H9 (cell line): Measurements from ENCODE around the gene ARHGEF16. TPM values are rescaled to one million over a fixed set of nuclear protein-coding genes. Genes with fewer than 3 reads are reported as not detected.

Source experiments
- DNase-seq: peaks from one replicate; pipeline ENCODE4 v3.0.0-alpha.2; 2017
- H2AFZ ChIP-seq: one replicate; pipeline ENCODE4 v1.6.1; 2013; ENCODE audit warnings: mild to moderate bottlenecking, low read length, control low read depth, moderate library complexity
- H2AK5ac ChIP-seq: 2 replicates; pipeline ENCODE4 v1.6.1; 2013; ENCODE audit warnings: low read length, control low read depth, mixed read lengths; ENCODE audit not compliant: insufficient read length
- H2BK120ac ChIP-seq: one replicate; pipeline ENCODE4 v1.6.1; 2013; ENCODE audit warnings: low read depth, mild to moderate bottlenecking, low read length, control low read depth, inconsistent platforms; ENCODE audit not compliant: poor library complexity, severe bottlenecking
- H2BK12ac ChIP-seq: 2 replicates; pipeline ENCODE4 v1.6.1; 2013; ENCODE audit warnings: low read length, control low read depth, mixed read lengths, low read depth; ENCODE audit not compliant: insufficient read length
- H2BK15ac ChIP-seq: 2 replicates; pipeline ENCODE4 v1.6.1; 2013; ENCODE audit warnings: low read depth, low read length, control low read depth
- H2BK20ac ChIP-seq: one replicate; pipeline ENCODE4 v1.6.1; 2013; ENCODE audit warnings: low read depth, mild to moderate bottlenecking, low read length, control low read depth, inconsistent platforms; ENCODE audit not compliant: poor library complexity, severe bottlenecking
- H2BK5ac ChIP-seq: 2 replicates; pipeline ENCODE4 v1.6.1; 2013; ENCODE audit warnings: low read length, control low read depth, mixed read lengths; ENCODE audit not compliant: insufficient read length
- H3K14ac ChIP-seq: 2 replicates; pipeline ENCODE4 v1.6.1; 2013; ENCODE audit warnings: low read length, control low read depth; ENCODE audit not compliant: insufficient read depth
- H3K18ac ChIP-seq: 2 replicates; pipeline ENCODE4 v1.6.1; 2013; ENCODE audit warnings: low read depth, mild to moderate bottlenecking, mixed read lengths, low read length, control low read depth; ENCODE audit not compliant: insufficient read length
- H3K23ac ChIP-seq: 2 replicates; pipeline ENCODE4 v1.6.1; 2013; ENCODE audit warnings: low read length, control low read depth, mixed read lengths, low read depth; ENCODE audit not compliant: insufficient read length
- H3K23me2 ChIP-seq: 2 replicates; pipeline ENCODE4 v1.6.1; 2013; ENCODE audit warnings: low read depth, mild to moderate bottlenecking, mixed read lengths, low read length, control low read depth; ENCODE audit not compliant: insufficient read length, poor library complexity, severe bottlenecking
- H3K27ac ChIP-seq: 2 replicates; pipeline ENCODE4 v1.5.1; 2013; ENCODE audit warnings: low read length, control low read depth, mixed read lengths, low read depth; ENCODE audit not compliant: insufficient read length
- H3K27me3 ChIP-seq: 2 replicates; pipeline ENCODE4 v1.6.1; 2013; ENCODE audit warnings: low read length, control low read depth, inconsistent platforms; ENCODE audit not compliant: insufficient read depth
- H3K4ac ChIP-seq: 2 replicates; pipeline ENCODE4 v1.6.1; 2013; ENCODE audit warnings: low read depth, mild to moderate bottlenecking, control low read depth, inconsistent platforms, low read length, moderate library complexity
- H3K4me1 ChIP-seq: 2 replicates; pipeline ENCODE4 v1.6.1; 2013; ENCODE audit warnings: low read length, control low read depth, inconsistent platforms; ENCODE audit not compliant: insufficient read depth
- H3K4me2 ChIP-seq: 2 replicates; pipeline ENCODE4 v1.6.1; 2013; ENCODE audit warnings: low read length, control low read depth, mixed read lengths; ENCODE audit not compliant: insufficient read length, insufficient read depth
- H3K56ac ChIP-seq: 2 replicates; pipeline ENCODE4 v1.6.1; 2013; ENCODE audit warnings: low read depth, mild to moderate bottlenecking, mixed read lengths, low read length, control low read depth; ENCODE audit not compliant: insufficient read length
- H3K79me1 ChIP-seq: 2 replicates; pipeline ENCODE4 v1.6.1; 2013; ENCODE audit warnings: low read depth, mild to moderate bottlenecking, moderate library complexity, low read length, control low read depth, inconsistent platforms; ENCODE audit not compliant: insufficient read depth, poor library complexity, severe bottlenecking
- H3K79me2 ChIP-seq: 2 replicates; pipeline ENCODE4 v1.6.1; 2013; ENCODE audit warnings: low read length, control low read depth, inconsistent platforms; ENCODE audit not compliant: insufficient read depth
- H3K9ac ChIP-seq: 2 replicates; pipeline ENCODE4 v1.6.1; 2013; ENCODE audit warnings: low read length, control low read depth, mixed read lengths; ENCODE audit not compliant: insufficient read length; ENCODE audit errors: extremely low read depth
- H3K9me3 ChIP-seq: one replicate; pipeline ENCODE4 v1.6.1; 2013; ENCODE audit warnings: low read depth, low read length, inconsistent platforms; ENCODE audit not compliant: control insufficient read depth
- H3T11ph ChIP-seq: one replicate; pipeline ENCODE4 v1.6.1; 2013; ENCODE audit warnings: mild to moderate bottlenecking, low read length, control low read depth, inconsistent platforms
- H4K20me1 ChIP-seq: one replicate; pipeline ENCODE4 v1.6.1; 2013; ENCODE audit not compliant: control insufficient read depth, insufficient read length, insufficient read depth
- H4K5ac ChIP-seq: 2 replicates; pipeline ENCODE4 v1.6.1; 2013; ENCODE audit warnings: low read depth, mild to moderate bottlenecking, mixed read lengths, low read length, control low read depth; ENCODE audit not compliant: insufficient read length
- H4K8ac ChIP-seq: replicated peaks from 2 replicates; pipeline ENCODE4 v1.6.1; 2013; ENCODE audit warnings: low read length, control low read depth, mixed read lengths, low read depth; ENCODE audit not compliant: insufficient read length
- H4K91ac ChIP-seq: 2 replicates; pipeline ENCODE4 v1.6.1; 2013; ENCODE audit warnings: low read depth, mild to moderate bottlenecking, moderate library complexity, mixed read lengths, low read length, control low read depth; ENCODE audit not compliant: insufficient read length
- H3K27ac Mint-ChIP-seq, 3 experiments: 2 replicates in 2 of 3; 3 replicates in 1 of 3; pipeline ENCODE4 v1.8.0; 2020 to 2021; ENCODE audit warnings: mixed read lengths in 3 of 3, mild to moderate bottlenecking in 1 of 3, moderate library complexity in 1 of 3
- H3K27me3 Mint-ChIP-seq: 2 replicates; pipeline ENCODE4 v1.8.0; 2021; ENCODE audit warnings: low read depth, mild to moderate bottlenecking, moderate library complexity, mixed read lengths
- H3K36me3 Mint-ChIP-seq, 3 experiments: 2 replicates in 2 of 3; 3 replicates in 1 of 3; pipeline ENCODE4 v1.8.0; 2020 to 2021; ENCODE audit warnings: low read depth in 3 of 3, mixed read lengths in 3 of 3; ENCODE audit not compliant: insufficient read depth in 1 of 3
- H3K4me1 Mint-ChIP-seq, 2 experiments: 2 replicates each; pipeline ENCODE4 v1.8.0; 2020; ENCODE audit warnings: mixed read lengths in 2 of 2
- H3K4me3 Mint-ChIP-seq, 2 experiments: 2 replicates in 1 of 2; 3 replicates in 1 of 2; pipeline ENCODE4 v1.8.0; 2020 to 2021; ENCODE audit warnings: mild to moderate bottlenecking in 2 of 2, mixed read lengths in 2 of 2, moderate library complexity in 1 of 2
- H3K9me3 Mint-ChIP-seq, 2 experiments: 2 replicates in 1 of 2; 3 replicates in 1 of 2; pipeline ENCODE4 v1.8.0; 2020; ENCODE audit warnings: mild to moderate bottlenecking in 2 of 2, mixed read lengths in 2 of 2, moderate library complexity in 1 of 2
- WGBS: extraction: QIAGEN DNeasy Blood & Tissue Kit; methylation state at CpG from one replicate; pipeline ENCODE4 v1.1.7; 2013; ENCODE audit warnings: missing lambda C conversion rate, low lambda C conversion rate, mixed read lengths; ENCODE audit not compliant: insufficient read length; ENCODE audit errors: extremely low coverage; 5-methylcytosine and 5-hydroxymethylcytosine counted together
- total RNA-seq: library from RNA; stranded (reverse); gene quantifications from 2 replicates; pipeline ENCODE4 v1.2.1, GENCODE V29; 2021
- TF ChIP-seq, protein P1 (sequence below): fragments of 200-600 bp; sonication (generic); conservative IDR thresholded peaks from 3 replicates; pipeline ENCODE4 v1.8.0; 2021; ENCODE audit warnings: antibody characterized with exemption, mild to moderate bottlenecking

The ARHGEF16 gene
- total RNA-seq, 1 experiment from 2014 or later: 48.5 TPM

DNA sequence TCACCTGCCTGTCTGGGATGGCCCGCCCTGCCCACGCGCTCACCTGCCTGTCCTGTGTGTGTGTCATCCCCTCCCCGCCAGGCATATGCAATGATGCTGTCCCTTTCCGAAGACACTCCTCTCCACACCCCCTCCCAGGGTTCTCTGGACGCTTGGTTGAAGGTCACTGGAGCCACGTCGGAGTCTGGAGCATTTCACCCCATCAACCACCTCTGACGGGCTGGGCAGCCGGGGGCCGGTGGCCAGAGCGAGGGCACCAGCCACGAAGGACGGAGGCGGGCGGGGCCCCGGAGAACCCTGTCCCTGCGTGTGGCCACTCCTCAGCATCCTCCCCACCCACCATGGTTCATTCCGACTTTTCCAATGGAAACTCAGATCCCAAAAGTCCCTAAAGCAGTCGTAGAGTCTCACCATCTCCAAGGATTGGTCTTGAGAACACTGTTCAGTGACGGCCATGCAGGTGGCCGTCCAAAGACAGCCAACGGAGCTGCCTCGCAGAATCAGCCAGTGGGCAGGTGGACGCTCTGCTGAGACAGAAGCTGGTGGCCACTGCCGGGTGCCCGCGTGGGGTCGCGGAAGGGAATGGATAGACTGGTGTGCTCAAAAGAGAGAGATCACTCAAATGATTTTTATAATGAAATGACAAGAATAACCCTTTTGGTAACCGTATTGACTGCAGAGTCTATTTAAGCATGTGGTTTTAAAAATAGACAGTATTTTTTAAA lies 20.7 kb upstream of the ARHGEF16 start:
- Histone ChIP-seq H3K23me2 (peaks cover 6% of the 10 kb centered on the region), H2BK12ac (no peak overlapping the region), H3K79me1 (no peaks in the 10 kb centered on the region), H2BK20ac (no peak overlapping the region), H2AK5ac (no peak overlapping the region), H4K5ac (no peak overlapping the region), H2AFZ (no peak overlapping the region), H2BK120ac (no peak overlapping the region), H3K4me1 (no peaks in the 10 kb centered on the region), H3K27ac (no peak overlapping the region), H3K27me3 (no peaks in the 10 kb centered on the region), H3K4ac (no peak overlapping the region), H3K14ac (no peak overlapping the region), H3K4me2 (no peak overlapping the region), H3K9me3 (no peaks in the 10 kb centered on the region), H3K18ac (no peak overlapping the region), H4K20me1 (no peaks in the 10 kb centered on the region), H3K9ac (no peak overlapping the region), H3T11ph (no peak overlapping the region), H2BK5ac (no peak overlapping the region), H3K56ac (no peak overlapping the region), H3K23ac (no peak overlapping the region), H2BK15ac (no peak overlapping the region), H4K8ac (no peak overlapping the region), H4K91ac (no peak overlapping the region), H3K79me2 (no peaks in the 10 kb centered on the region)
- H3K36me3 Mint-ChIP-seq: no peaks in the 10 kb centered on the region
- DNase-seq: no peak
- no peak overlapping the region; a peak in 1 of 7 replicates for H3K27ac Mint-ChIP-seq
- H3K4me1 Mint-ChIP-seq: peaks cover 0 to 20% of the 10 kb centered on the region in 2 experiments; a peak in 3 of 4 replicates
- H3K27me3 Mint-ChIP-seq: no peaks in the 10 kb centered on the region
- no peak overlapping the region for H3K4me3 Mint-ChIP-seq
- WGBS: no CpG with 5 or more reads among the region's 31 CpGs
- H3K9me3 Mint-ChIP-seq: no peaks in the 10 kb centered on the region; a peak in 1 of 5 replicates
- TF ChIP-seq, protein P1, sequence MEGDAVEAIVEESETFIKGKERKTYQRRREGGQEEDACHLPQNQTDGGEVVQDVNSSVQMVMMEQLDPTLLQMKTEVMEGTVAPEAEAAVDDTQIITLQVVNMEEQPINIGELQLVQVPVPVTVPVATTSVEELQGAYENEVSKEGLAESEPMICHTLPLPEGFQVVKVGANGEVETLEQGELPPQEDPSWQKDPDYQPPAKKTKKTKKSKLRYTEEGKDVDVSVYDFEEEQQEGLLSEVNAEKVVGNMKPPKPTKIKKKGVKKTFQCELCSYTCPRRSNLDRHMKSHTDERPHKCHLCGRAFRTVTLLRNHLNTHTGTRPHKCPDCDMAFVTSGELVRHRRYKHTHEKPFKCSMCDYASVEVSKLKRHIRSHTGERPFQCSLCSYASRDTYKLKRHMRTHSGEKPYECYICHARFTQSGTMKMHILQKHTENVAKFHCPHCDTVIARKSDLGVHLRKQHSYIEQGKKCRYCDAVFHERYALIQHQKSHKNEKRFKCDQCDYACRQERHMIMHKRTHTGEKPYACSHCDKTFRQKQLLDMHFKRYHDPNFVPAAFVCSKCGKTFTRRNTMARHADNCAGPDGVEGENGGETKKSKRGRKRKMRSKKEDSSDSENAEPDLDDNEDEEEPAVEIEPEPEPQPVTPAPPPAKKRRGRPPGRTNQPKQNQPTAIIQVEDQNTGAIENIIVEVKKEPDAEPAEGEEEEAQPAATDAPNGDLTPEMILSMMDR: no peak
